Measurements from ENCODE around the gene USP47.

Gene USP47, protein sequence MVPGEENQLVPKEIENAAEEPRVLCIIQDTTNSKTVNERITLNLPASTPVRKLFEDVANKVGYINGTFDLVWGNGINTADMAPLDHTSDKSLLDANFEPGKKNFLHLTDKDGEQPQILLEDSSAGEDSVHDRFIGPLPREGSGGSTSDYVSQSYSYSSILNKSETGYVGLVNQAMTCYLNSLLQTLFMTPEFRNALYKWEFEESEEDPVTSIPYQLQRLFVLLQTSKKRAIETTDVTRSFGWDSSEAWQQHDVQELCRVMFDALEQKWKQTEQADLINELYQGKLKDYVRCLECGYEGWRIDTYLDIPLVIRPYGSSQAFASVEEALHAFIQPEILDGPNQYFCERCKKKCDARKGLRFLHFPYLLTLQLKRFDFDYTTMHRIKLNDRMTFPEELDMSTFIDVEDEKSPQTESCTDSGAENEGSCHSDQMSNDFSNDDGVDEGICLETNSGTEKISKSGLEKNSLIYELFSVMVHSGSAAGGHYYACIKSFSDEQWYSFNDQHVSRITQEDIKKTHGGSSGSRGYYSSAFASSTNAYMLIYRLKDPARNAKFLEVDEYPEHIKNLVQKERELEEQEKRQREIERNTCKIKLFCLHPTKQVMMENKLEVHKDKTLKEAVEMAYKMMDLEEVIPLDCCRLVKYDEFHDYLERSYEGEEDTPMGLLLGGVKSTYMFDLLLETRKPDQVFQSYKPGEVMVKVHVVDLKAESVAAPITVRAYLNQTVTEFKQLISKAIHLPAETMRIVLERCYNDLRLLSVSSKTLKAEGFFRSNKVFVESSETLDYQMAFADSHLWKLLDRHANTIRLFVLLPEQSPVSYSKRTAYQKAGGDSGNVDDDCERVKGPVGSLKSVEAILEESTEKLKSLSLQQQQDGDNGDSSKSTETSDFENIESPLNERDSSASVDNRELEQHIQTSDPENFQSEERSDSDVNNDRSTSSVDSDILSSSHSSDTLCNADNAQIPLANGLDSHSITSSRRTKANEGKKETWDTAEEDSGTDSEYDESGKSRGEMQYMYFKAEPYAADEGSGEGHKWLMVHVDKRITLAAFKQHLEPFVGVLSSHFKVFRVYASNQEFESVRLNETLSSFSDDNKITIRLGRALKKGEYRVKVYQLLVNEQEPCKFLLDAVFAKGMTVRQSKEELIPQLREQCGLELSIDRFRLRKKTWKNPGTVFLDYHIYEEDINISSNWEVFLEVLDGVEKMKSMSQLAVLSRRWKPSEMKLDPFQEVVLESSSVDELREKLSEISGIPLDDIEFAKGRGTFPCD (N-terminal part only)

DNA sequence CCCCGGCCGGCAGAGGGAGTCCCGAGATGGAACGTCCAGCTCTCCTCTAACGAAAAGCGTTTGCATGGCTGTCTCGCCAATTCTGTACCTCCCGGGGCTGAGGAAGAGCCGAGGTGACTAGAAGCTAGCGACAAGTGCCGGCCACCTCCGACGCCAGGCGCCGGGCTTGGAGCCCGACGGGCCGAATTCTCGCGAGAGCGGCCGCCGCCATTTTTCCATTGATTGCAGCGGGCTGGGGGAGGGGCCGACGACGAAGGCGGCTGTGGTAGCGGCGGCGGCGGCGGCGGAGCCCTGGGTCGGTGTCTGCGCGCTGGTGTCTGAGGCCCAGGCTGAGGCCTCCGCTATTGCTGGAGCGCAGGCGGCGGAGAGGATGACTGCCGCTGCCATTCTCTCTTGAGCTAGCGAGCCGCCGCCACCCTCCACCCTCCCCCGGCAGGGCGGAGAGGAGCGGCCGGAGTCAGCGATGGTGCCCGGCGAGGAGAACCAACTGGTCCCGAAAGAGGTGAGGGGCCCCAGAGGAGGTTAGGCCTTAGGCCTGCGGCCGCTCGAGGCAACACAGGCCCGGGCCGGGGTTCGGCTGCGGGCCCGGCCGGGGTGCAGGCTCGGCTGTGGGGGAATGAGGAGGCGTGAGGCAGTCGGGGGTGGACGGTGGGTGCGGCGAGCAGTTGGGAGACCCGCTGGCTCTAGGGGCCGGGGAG, at the start of gene USP47:
Gene USP47, plus strand, starts transcription at position 250 of the 698 bp plus-strand sequence. Its CDS starts 214 bp downstream, at position 464.
- DNase-seq, result peak; percentile 62

DNA sequence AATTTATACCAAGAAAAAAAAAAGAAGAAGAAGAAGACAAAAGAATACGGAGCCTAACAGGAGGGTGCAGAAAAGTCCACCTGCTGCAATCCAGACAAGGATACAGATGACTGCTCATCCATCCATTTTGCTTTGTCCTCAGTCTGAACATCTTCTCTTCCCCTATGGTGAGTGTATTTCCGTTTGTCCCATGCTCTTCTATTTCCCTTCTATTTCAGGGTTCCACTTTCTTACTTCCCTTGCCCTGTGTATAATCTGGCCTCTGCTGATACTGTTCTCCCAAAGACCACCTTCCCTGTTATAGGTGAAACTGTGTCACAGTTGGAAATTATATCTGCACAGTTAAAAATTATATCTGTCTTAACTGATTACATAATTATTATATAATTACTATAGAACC, 48.7 kb upstream of the USP47 start:
- DNase-seq, result no peak

DNA sequence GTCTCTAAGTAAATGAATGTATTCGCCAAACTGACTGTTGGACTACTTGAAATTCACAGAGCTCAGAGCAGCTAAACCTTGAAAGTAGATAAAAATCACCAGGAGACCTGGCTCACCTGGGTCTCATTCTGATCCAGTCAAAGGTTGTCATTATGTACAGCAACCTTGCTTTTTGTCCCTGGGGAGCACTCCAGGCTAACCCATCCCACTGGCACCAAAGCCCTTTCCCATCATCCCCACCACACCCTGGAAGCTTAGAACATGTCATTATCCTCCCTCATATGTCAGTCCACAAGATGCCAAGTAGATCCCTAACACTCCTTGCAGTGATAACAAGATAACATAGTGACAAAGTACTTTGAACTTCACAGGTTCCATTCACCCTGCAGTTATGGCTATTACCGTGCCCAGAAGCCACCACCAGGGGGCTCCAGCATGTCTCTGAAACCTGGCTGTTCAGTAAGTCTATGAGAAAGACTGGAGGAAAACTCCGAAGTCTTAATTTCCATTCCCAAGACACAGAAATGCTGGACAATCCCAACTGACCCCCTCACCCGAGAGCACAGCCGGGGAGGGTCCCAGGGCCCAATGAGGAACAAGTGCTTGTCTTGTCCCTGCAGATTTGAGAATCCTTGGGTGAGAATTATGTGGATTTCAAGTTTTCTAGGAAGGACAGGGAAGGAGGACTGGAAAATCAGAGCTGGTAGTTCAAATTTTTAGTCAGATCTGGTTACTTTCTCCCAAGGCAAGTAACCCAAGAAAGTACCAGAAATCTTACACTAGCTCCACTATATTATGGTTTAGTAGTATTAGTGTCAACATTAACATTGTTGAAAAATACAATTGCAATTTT, 43.0 kb upstream of the USP47 start:
- peak; percentile 8 to 33 for DNase-seq

DNA sequence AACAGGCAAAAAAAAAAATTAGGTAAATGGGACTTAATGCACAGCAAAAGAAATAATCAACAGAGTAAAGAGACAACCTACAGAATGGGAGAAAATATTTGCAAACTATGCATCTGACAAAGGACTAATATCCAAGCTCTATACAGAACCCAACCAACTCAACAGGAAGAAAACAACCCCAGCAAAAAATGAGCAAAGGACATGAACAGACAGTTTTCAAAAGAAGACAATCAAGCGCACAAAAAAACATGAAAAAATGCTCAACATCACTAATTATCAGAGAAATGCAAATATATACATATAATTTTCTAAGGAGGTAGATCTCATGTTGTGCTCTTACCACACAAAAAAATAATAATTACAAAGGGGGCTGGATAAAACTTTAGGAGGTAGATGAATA, 36.5 kb upstream of the USP47 start:
- no peak for DNase-seq

DNA sequence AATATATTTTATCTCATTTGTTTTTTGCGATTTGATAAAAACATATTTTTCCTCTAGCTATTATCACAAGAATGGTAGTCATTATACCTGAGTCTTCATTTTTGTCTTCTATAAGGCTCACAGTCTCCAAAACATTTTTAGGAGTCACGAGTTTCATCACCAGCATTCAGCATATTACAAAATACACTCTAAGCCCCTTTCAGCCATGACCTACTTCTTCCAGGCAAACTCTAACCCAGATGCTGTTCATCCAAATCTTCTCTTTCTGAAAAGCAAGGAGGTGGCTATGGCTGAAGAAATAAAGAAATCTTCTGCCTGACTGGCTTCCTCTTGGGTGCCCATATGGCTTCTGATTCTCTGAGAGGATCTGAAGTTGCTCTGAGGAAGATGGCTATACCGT, 35.7 kb upstream of the USP47 start:
- no peak for DNase-seq

DNA sequence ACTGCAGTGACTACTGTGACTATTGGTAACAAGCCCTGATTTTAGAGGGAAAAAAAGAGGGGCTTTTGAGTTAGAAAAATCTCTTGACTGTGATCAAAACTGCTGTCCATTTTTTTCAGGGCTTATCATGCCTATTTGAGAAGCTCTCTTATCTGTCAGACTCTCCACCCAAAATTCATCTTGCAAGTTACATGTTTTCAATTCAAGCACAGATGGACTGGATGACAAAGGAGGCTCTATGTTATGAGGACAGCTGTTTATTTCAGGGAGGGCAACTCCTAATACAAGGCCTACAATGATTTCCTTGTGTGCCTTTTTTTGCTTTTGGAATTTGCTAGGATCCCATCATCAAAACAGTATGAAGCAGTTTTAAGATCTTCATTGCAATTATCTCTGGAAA, 35.2 kb upstream of the USP47 start:
- no peak for DNase-seq

DNA sequence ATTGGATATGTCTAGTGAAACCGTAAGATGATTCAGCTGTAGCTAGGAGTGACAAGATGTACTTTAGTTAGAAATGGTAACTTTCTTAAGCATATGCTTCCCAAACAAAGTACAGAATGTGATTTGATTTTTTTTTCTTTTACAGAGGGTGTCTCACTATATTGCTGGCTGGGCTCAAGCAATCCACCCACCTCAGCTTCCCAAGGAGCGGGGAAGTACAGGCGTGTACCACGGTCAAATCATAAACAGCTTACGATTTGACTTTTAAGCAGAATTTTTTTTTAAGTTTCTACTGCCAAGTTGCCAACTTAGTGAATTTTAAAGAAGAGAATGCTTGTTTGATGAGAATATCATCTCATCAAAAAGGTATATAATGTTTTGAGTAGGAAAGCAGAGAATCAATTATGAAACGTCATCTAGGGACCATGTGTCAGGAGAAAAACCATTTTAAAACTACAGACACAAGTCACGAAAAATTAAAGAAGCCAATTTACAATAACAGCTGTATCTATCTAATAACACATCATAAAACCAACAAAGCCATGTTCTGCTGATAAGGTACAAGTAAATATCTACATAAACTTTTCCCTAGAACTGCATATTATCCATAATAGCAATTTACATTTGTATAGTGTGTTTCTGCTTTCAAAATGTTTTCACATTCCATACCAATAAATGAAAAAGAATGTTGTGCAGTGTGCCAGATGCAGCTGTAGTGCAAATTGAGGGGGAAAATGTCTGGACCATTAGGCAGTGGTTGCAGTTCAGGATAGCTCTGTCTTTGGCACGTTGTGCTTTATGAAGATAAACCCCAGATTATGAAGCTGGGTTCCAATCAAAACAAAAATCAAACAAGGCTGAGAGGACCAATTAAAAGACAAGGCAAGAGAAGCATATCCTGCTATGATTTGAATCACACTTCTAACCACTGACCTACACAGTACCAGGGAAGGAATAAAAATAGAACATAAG, 33.7 kb upstream of the USP47 start:
- no peak for DNase-seq

DNA sequence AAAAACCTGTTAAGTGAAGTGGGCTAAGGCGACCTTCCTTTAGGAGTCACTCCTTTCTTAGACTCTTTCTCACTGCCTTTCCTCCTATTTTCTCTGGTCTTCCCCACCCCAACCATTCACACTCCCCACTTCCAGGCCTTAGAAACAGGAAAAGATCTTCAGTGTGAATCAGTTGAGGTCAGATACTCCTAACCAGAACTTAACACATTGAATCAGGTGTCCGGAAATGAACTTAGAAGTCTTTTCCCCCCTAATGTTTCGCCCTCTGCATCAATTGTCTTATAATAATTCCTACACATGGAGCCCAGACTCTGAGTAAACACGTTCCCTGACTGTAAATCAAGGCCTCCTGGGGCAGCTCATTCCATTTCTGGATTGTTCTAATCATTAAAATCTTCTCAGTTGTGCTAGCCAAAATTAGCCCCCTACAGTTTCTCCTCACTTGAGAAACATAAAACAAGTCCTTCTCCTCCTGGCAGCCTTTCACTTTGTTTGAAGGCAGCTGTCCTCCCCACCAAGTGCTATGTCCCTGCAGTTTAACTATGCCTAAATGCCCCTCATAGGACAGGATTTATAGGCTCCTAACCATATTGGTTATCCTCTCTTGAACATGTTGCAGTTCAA, 32.7 kb upstream of the USP47 start:
- DNase-seq, result no peak

DNA sequence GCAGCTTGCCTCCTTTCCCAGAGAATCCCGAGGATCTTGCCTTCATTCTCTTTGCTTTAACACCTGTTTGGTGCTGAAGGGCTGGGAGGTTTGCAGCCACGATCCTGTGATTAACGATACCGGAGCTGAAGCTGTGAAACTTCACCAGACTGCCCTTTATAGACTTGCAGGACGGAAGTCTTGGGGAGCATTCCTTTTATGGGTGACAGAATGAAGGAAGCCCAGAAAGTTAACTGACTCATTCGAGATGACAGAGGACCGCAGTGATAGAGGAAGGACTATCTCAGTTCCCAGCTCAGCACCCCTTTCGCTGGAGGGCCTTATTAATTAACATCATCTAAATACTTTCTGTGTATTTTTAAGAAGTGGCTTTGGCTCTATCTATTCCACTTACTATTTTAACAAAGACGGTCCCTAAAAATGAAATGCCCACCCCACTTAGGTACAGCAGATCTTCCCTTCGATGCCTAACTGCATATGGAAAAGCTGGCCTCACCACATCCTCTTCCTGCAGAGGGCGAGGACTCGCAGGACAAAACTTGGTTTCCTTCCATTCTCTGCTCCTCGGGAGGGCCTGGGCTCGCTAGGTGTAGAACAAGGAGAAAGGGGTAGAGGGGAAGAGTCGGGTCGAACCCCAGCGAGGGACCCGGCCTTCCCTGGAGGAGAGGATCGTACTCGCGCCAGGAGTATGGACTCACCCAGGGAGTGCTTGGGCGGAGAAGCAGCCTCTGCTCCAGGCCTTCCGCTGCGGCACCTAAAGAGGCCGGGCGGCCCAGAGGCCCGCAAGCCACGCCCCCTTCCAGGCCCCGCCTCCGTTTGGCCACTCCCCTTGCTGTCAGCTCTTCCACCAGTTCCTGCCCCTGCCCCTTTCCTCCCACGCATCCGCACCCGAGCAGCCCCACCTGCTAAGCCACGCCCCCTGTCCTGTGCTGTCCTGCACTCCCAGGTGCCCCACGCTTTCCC, 30.7 kb upstream of the USP47 start:
- no peak for DNase-seq

DNA sequence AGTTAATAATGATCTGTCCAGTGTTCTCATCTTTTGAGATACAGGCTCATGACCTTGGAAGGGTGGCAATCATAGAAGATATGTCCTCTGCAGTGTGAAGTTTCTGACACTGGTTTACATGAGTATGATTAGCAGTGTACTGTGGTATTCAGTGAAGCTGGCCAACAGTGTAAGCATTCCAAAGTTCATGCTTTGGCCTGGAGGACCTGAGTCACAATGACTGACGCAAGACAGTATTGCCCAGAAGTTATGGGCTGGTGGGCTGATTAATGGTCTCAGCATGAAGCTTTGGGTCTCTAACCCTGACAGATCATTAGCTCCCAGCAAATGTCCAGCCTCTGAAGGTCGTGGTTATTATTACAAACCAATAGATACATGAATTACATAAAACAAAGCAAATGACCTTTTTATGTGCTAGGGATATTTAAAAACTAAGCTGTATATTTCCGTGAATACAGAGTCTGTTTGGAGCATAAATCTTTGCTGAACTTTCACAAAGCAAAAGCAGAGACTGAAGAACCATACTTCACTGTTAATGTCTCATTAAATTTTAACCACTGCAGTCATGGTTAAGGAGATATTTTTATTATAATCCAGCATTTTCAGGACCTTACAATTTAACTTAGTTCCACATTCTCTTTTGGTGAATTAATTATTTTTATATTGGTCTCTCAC, 28.3 kb upstream of the USP47 start:
- no peak for DNase-seq

DNA sequence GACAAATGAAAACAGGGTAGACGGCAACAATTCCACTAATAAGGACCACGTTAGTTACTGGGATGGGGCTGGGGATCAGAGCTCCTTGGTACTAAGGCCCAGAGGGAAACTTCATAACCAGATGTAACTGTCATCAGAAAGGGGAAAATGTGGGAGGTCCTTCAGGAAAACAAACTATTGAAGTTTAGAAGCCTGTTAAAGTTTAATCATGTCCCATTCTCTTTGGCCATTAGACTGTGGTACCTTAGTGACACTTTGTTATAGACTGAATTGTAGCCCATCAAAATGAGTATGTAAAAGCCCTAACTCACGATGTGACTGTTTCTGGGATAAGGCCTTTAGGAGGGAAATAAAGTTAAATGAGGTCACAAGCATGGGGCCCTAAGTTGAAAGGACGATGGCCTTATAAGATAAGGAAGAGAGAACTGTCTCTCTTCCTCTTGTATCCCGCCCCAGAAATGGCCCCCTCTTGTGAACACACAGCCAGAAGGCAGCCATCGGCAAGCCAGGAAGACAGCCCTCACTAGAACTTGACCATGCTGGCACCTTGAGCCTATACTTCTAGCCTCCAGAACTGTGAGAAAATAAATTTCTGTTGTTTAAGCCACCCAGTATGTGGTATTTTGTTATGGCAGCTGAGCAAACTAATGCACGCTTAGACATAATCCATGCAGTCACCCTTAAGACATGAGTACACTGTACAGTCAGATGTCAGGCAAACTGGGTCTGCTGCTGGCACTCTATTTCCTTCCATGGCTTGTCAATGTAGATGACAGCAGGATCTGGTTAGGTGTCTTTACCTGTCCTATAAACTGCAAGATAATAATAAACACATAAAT, 26.9 kb upstream of the USP47 start:
- peak in 1 of 2 experiments; percentile 1 for DNase-seq

DNA sequence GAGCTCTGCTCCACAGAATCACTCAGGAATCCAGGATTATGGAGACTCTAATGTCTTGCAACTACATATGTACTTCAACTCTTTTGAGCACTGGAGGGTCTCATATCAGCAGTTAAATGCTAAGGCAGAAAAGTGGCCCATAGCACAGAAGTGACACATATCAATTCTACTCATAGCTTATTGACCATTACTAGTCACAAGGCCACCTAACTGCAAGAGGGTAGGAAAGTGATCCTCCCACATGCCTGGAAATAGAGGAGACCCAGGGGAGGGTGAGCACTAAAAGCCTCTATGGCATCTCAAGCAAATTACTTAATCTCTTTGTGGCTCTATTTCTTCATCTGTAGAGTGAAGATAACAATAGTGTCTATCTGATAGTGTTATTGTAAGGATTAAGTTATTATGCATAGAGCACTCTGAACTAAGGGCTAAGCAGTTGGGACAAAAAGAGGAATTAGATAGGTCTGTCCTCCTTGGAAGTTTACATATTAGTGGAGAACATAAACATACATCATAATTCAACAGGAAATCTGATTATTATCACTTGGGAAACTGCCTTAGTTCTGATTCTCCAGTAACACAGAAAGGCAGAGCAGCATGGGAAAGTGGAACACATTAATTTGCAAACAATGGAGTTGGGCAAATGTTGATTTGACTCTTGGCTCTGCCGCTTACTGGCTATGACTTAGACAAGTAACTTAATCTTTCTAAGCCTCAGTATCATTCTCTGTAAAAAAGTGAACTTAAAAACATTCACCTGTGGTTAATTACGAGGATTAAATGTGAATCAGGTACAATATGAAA, 25.1 kb upstream of the USP47 start:
- DNase-seq, result no peak

DNA sequence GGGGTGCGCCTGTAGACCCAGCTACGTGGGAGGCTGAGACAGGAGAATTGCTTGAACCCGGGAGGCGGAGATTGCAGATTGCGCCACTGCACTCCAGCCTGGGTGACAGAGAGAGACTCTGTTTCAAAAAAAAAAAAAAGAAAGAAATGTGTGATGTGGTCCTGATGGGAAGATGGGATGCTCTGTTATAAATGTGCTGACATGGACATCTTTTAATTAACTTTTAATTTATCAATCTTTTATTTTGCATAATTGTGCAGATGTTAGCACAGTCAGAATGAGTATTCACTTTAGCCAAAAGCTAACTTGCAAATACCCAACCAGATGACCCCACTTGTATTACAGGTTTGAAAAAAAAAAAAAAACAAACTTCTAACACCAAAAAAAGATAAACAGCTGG, 23.8 kb upstream of the USP47 start:
- no peak for DNase-seq

DNA sequence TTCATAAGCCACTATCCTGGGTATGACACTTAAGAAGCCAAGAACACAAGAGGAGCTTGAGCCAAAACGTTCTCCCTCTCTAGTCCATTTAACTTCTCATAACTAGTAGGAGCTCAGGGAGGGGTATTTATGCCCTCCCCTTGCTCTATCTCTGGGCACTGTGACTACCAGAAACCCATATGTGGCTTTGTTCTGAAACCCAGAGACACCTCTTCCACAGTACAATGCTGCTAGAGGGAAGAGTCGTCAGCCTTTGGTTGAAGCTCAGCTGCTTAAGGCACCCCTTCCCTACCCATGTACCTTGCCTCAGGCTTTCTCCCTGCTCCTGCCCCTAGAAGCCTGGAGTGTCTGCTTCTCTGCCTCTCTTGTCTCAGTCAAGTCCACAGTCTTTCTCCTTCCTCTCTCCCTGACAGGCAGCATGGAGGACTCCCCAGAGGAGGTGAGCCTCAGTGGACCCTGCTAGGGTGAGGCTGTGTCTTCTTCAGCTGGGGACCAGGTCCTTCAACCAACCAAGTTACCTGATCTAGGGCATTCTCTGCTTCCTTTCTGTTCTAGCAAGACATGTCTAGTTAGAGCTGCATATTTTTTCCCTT, 23.1 kb upstream of the USP47 start:
- DNase-seq, result no peak

DNA sequence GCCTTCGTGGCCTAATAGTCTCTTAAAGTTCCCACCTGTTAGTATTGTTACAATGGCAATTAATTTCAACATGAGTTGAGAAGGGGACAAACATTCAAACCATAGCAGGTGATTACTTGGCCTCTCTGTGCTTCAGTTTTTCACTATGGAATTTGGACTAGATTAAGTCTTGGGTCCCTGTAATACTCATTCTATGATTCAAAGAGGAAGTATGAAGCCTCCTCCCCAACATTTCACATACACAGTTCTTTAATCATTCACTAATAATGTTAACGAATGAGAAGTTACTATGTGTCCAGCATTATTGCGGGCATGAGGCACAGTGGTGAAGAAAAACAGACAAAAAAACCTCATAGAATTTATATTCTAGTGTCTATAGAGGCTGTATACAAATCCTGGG, 19.9 kb upstream of the USP47 start:
- no peak for DNase-seq

DNA sequence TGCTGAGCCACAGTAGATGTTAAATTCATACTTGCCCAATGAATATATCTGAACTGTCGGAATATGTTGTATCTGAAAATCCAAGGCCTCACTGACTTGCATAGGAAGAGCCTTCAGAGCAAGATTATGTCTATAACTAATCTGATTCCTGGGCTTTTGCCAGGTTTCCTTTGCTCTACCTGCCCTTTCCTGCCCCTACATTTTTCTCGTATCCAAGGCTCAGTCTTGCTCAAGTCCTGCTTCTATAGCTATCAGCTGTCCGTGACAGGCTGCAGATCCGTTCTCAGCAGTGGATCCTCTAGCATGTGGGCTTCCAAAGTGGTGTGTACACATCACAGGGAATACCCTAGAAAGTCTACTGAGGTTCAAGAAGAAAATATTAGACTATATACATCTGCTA, 18.8 kb upstream of the USP47 start:
- no peak for DNase-seq

All from SHP77 (cell line).